Measurements from ENCODE around the gene SLC66A1.

GRCh38 chr1:19361611-19362147, 49.6 kb downstream of the SLC66A1 start:
- no peak for TF ChIP-seq CTCF (conservative IDR thresholded peaks at IDR 0.05; ENCODE audit: low read depth, low read length)
- TF ChIP-seq EZH2 (IDR thresholded peaks at IDR 0.05; ENCODE audit: low read length, unreplicated experiment), result no peak
